MCF 10A (cell line): Measurements from ENCODE around the gene ITPKA. TPM values are rescaled to one million over a fixed set of nuclear protein-coding genes. Genes with fewer than 3 reads are reported as not detected.

Source experiments
- BruUV-seq: library from RNA; stranded (reverse); fragments of 400-500 nt; replicated peaks from 2 replicates; lab custom pipeline; 2021; lab: Mats Ljungman, UMichigan
- CTCF ChIA-PET: fragments of 300-600 bp; sonication (Branson Sonifier 250); formaldehyde crosslinking; extraction: SDS; loops from one replicate; lab custom pipeline; 2021; ENCODE audit warnings: antibody characterized with exemption, inconsistent platforms; lab: Yijun Ruan, JAX
- POLR2A ChIA-PET: fragments of 300-600, 350-650 bp; sonication (Branson Sonifier 250); formaldehyde crosslinking; extraction: SDS; loops from one replicate; lab custom pipeline; 2020; ENCODE audit warnings: antibody characterized with exemption, inconsistent platforms; lab: Yijun Ruan, JAX
- DNase-seq: peaks from one replicate; pipeline ENCODE4 v3.0.0-alpha.2; 2018; ENCODE audit not compliant: unreplicated experiment
- H3K27ac Mint-ChIP-seq: one replicate; pipeline ENCODE4 v1.8.0; 2022; ENCODE audit warnings: mild to moderate bottlenecking, low read depth, mixed read lengths; ENCODE audit not compliant: unreplicated experiment
- H3K27me3 Mint-ChIP-seq: one replicate; pipeline ENCODE4 v1.8.0; 2022; ENCODE audit warnings: mixed read lengths; ENCODE audit not compliant: insufficient read depth, unreplicated experiment
- H3K36me3 Mint-ChIP-seq: one replicate; pipeline ENCODE4 v1.8.0; 2022; ENCODE audit warnings: mild to moderate bottlenecking, moderate library complexity, mixed read lengths; ENCODE audit not compliant: insufficient read depth, unreplicated experiment
- H3K4me1 Mint-ChIP-seq: one replicate; pipeline ENCODE4 v1.8.0; 2022; ENCODE audit warnings: mixed read lengths; ENCODE audit not compliant: insufficient read depth, unreplicated experiment
- H3K4me3 Mint-ChIP-seq: one replicate; pipeline ENCODE4 v1.8.0; 2022; ENCODE audit warnings: mild to moderate bottlenecking, moderate library complexity, mixed read lengths; ENCODE audit not compliant: unreplicated experiment
- H3K9me3 Mint-ChIP-seq: one replicate; pipeline ENCODE4 v1.8.0; 2022; ENCODE audit warnings: mixed read lengths; ENCODE audit not compliant: unreplicated experiment
- intact Hi-C: fragments of 100-400 bp; cut with micrococcal nuclease; formaldehyde crosslinking; loops from 2 replicates; pipeline ENCODE4 v1.14.1; 2022
- total RNA-seq: library from RNA; stranded (reverse); gene quantifications from 2 replicates; pipeline ENCODE4 v1.2.3, GENCODE V29; 2022
- TF ChIP-seq, protein P1 (sequence below): fragments of 200-600 bp; IDR thresholded peaks from one replicate; pipeline ENCODE4 v1.8.0; 2022; ENCODE audit warnings: antibody characterized with exemption, mild to moderate bottlenecking; ENCODE audit not compliant: unreplicated experiment

Gene ITPKA
- total RNA-seq, 1 experiment from 2014 or later = 13.5 TPM

DNA sequence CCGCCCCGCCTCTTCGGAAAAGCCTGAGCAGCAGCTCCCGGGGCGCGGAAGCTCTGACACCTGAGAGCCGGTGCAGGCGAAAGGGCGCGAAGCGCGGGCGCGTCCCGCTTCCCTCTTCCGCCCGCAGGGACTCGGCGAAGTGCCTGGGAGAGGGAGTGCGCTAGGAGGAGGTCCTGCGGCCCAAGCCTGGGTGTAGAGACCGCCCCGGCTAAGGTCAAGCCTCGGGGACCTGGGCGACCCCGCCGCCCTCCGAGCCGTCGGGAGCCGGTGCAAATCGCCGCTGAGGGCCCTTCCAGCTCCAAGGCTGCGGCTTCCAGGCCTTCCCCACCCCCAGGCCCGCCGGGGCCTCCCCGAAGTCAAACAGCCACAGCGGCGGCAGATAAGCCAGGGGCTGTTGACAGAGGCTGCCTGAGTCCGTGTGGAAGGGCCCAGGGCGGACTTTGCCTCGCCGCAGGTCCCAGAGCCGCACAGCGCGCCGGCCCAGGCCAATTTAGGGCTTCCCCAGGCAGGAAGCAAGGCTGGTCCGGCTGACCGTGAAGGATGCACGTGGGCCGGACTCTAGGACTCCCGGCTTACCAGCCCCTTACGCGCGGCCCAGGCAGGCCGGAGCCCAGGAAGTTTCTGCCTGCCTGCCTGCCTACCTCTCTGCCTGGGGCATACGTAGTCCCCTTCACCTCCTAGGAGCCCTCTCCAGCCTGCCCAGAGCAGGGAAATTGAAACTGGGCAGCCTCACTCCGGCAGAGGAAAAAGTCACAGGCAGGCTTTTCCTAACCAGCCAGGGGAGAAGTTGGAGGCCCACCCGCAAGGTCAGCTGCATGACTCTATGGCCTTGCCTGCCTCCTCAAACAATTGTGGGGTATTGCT is 2.3 kb downstream of the ITPKA start:
- ChIA-PET CTCF (interaction anchor here (0.7 kb wide), 1 partner anchor 22 kb away, joined by 3 read pairs; no protein-coding TSS in a partner anchor), POLR2A (interaction anchor here (0.6 kb wide), 1 partner anchor 228 kb away, joined by 4 read pairs; no protein-coding TSS in a partner anchor)
- peaks cover 8% of the 10 kb centered on the region for H3K4me1 Mint-ChIP-seq
- no peak overlapping the region for H3K4me3 Mint-ChIP-seq
- H3K36me3 Mint-ChIP-seq = no peaks in the 10 kb centered on the region
- TF ChIP-seq, protein P1, sequence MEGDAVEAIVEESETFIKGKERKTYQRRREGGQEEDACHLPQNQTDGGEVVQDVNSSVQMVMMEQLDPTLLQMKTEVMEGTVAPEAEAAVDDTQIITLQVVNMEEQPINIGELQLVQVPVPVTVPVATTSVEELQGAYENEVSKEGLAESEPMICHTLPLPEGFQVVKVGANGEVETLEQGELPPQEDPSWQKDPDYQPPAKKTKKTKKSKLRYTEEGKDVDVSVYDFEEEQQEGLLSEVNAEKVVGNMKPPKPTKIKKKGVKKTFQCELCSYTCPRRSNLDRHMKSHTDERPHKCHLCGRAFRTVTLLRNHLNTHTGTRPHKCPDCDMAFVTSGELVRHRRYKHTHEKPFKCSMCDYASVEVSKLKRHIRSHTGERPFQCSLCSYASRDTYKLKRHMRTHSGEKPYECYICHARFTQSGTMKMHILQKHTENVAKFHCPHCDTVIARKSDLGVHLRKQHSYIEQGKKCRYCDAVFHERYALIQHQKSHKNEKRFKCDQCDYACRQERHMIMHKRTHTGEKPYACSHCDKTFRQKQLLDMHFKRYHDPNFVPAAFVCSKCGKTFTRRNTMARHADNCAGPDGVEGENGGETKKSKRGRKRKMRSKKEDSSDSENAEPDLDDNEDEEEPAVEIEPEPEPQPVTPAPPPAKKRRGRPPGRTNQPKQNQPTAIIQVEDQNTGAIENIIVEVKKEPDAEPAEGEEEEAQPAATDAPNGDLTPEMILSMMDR = no peak
- no TSS peak for BruUV-seq
- intact Hi-C loops = no loop called here
- H3K9me3 Mint-ChIP-seq = no peaks in the 10 kb centered on the region
- H3K27me3 Mint-ChIP-seq = no peaks in the 10 kb centered on the region
- no peak for DNase-seq
- H3K27ac Mint-ChIP-seq = no peak overlapping the region

- Mint-ChIP-seq H3K4me1 (no peaks in the 10 kb centered on the region), H3K4me3 (no peak overlapping the region), H3K27ac (no peak overlapping the region), H3K9me3 (no peaks in the 10 kb centered on the region), H3K27me3 (no peaks in the 10 kb centered on the region), H3K36me3 (no peaks in the 10 kb centered on the region)
- DNase-seq = no peak
- no TSS peak for BruUV-seq
- TF ChIP-seq, protein P1 = no peak
- CTCF ChIA-PET = no interaction called here
- POLR2A ChIA-PET = interaction anchor here (0.9 to 1.2 kb wide), 2 partner anchors 9 to 14 kb away, joined by 3 read pairs; no protein-coding TSS in a partner anchor
- intact Hi-C loops = no loop called here
Measured at GRCh38 chr15:41498657-41499056, 5.0 kb downstream of the ITPKA start.

DNA sequence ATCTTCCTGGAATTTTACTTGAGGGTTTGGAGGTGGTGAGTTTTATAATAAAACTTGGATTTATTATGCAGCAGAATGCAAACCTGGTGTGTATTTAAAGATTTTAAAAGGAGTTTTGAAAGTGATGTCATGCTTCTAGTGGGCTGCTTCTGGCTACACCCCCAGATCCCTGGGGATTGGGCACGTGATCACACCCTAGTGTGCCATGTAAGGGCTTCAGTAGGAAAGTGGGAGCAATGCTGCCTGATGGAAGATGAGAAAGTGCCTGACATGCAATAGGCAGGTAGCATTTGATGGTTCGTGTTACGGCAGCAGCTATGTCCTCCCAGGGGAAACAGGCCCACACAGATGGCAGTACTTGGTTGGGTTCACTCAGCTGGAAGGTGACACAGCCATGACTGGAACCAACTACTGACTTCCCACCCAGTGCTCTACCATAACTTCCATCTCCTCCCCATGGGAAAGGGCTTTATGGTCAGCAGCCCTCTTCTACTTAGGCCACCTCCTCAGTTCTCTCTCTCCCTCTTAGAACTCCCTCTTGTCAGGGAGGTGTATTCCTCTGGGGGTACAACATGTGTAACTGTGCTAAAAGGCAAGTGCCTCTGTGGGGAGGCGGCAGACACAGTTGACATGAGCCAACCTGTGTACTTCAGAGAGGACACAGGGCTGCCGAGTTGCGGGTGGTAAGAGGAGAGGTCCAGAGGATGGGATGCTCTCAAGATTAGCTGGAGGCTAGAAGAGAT is 5.6 kb downstream of the ITPKA start:
- no TSS peak for BruUV-seq
- no peaks in the 10 kb centered on the region for H3K9me3 Mint-ChIP-seq
- no peaks in the 10 kb centered on the region for H3K4me1 Mint-ChIP-seq
- intact Hi-C loops = no loop called here
- no peak overlapping the region for H3K27ac Mint-ChIP-seq
- no peaks in the 10 kb centered on the region for H3K36me3 Mint-ChIP-seq
- ChIA-PET POLR2A (interaction anchor here (1.2 to 1.5 kb wide), 2 partner anchors 9 to 15 kb away, joined by 3 to 4 read pairs; no protein-coding TSS in a partner anchor), CTCF (no interaction called here)
- DNase-seq = no peak
- no peaks in the 10 kb centered on the region for H3K27me3 Mint-ChIP-seq
- TF ChIP-seq, protein P1 = no peak
- no peak overlapping the region for H3K4me3 Mint-ChIP-seq
